SK-N-SH treated with all-trans-retinoic acid at 6 μM for 48 hours (cell line): Measurements from ENCODE around the gene SLC66A1.

Experiments used
- ATAC-seq: fragments of 200-7000 bp; cut with Tn5 transposase; 3 replicates; pipeline ENCODE4 v1.9.1; 2020; ENCODE audit warnings: mild to moderate bottlenecking, moderate library complexity
- ARNTL ChIP-seq: fragments of 450-650 bp; formaldehyde crosslinking; IDR thresholded peaks from 2 replicates; pipeline ENCODE4 v1.5.0; 2020; ENCODE audit warnings: low read depth, mild to moderate bottlenecking, moderate library complexity, borderline replicate concordance
- BACH2 ChIP-seq: fragments of 250-450 bp; sonication (Bioruptor Pico); IDR thresholded peaks from 2 replicates; pipeline ENCODE4 v1.9.0; 2021; ENCODE audit warnings: mild to moderate bottlenecking, borderline replicate concordance
- CREB5 ChIP-seq: fragments of 250-450 bp; sonication (Bioruptor Pico); IDR thresholded peaks from 2 replicates; pipeline ENCODE4 v1.5.1; 2020; ENCODE audit warnings: low read depth, mild to moderate bottlenecking, moderate library complexity
- CSDC2 ChIP-seq: fragments of 250-450 bp; sonication (Bioruptor Pico); IDR thresholded peaks from 2 replicates; pipeline ENCODE4 v1.5.0; 2020; ENCODE audit warnings: mild to moderate bottlenecking, moderate library complexity
- CSRNP3 ChIP-seq: fragments of 250-450 bp; sonication (Bioruptor Pico); IDR thresholded peaks from 2 replicates; pipeline ENCODE4 v1.5.1; 2021; ENCODE audit warnings: mild to moderate bottlenecking, moderate library complexity
- ESRRG ChIP-seq: fragments of 250-450 bp; sonication (Bioruptor Pico); IDR thresholded peaks from 2 replicates; pipeline ENCODE4 v1.6.1; 2021; ENCODE audit warnings: mild to moderate bottlenecking
- GLIS3 ChIP-seq: fragments of 250-450 bp; sonication (Bioruptor Pico); IDR thresholded peaks from 2 replicates; pipeline ENCODE4 v1.5.0; 2020; ENCODE audit warnings: mild to moderate bottlenecking, moderate library complexity
- OSR1 ChIP-seq: fragments of 250-450 bp; sonication (Bioruptor Pico); IDR thresholded peaks from 2 replicates; pipeline ENCODE4 v1.8.0; 2022; ENCODE audit warnings: moderate library complexity, mild to moderate bottlenecking, inconsistent platforms
- PATZ1 ChIP-seq: fragments of 250-450 bp; sonication (Bioruptor Pico); IDR thresholded peaks from 2 replicates; pipeline ENCODE4 v1.8.0; 2020; ENCODE audit warnings: mild to moderate bottlenecking, moderate library complexity, borderline replicate concordance
- POU6F1 ChIP-seq: fragments of 250-450 bp; sonication (Bioruptor Pico); IDR thresholded peaks from 2 replicates; pipeline ENCODE4 v1.8.0; 2021; ENCODE audit warnings: low read depth, mild to moderate bottlenecking, moderate library complexity, borderline replicate concordance
- PPARA ChIP-seq: fragments of 250-450 bp; sonication (Bioruptor Pico); IDR thresholded peaks from 2 replicates; pipeline ENCODE4 v1.5.0; 2020; ENCODE audit warnings: mild to moderate bottlenecking, borderline replicate concordance
- RARB ChIP-seq: fragments of 250-450 bp; sonication (Bioruptor Pico); IDR thresholded peaks from 2 replicates; pipeline ENCODE4 v1.8.0; 2021; ENCODE audit warnings: mild to moderate bottlenecking, moderate library complexity
- SNAI2 ChIP-seq: fragments of 250-450 bp; sonication (Bioruptor Pico); IDR thresholded peaks from 2 replicates; pipeline ENCODE4 v1.5.0; 2020; ENCODE audit warnings: mild to moderate bottlenecking, moderate library complexity
- TCF4 ChIP-seq: fragments of 250-450 bp; sonication (Bioruptor Pico); IDR thresholded peaks from 2 replicates; pipeline ENCODE4 v1.8.0; 2021; ENCODE audit warnings: mild to moderate bottlenecking, moderate library complexity, borderline replicate concordance
- TOX ChIP-seq: fragments of 250-450 bp; sonication (Bioruptor Pico); IDR thresholded peaks from 2 replicates; pipeline ENCODE4 v1.8.0; 2021; ENCODE audit warnings: mild to moderate bottlenecking, moderate library complexity, borderline replicate concordance
- TSHZ2 ChIP-seq: fragments of 250-450 bp; sonication (Bioruptor Pico); IDR thresholded peaks from 2 replicates; pipeline ENCODE4 v1.5.0; 2020; ENCODE audit warnings: mild to moderate bottlenecking, moderate library complexity
- ZC3H10 ChIP-seq: fragments of 250-450 bp; sonication (Bioruptor Pico); IDR thresholded peaks from 2 replicates; pipeline ENCODE4 v1.5.1; 2021; ENCODE audit warnings: mild to moderate bottlenecking, moderate library complexity
- ZFP30 ChIP-seq: fragments of 450-650 bp; formaldehyde crosslinking; IDR thresholded peaks from 2 replicates; pipeline ENCODE4 v1.5.0; 2022; ENCODE audit warnings: mild to moderate bottlenecking, moderate library complexity
- ZNF565 ChIP-seq: fragments of 450-650 bp; formaldehyde crosslinking; conservative IDR thresholded peaks from 2 replicates; pipeline ENCODE4 v1.5.0; 2020; ENCODE audit warnings: low read depth, mild to moderate bottlenecking, moderate library complexity
- ZNF70 ChIP-seq: fragments of 450-650 bp; formaldehyde crosslinking; IDR thresholded peaks from 2 replicates; pipeline ENCODE4 v1.5.0; 2020; ENCODE audit warnings: mild to moderate bottlenecking, moderate library complexity
- ZNF8 ChIP-seq: fragments of 450-650 bp; formaldehyde crosslinking; IDR thresholded peaks from 2 replicates; pipeline ENCODE4 v1.5.0; 2020; ENCODE audit warnings: mild to moderate bottlenecking, moderate library complexity

The SLC66A1 gene

GRCh38 chr1:19360016-19360415 lies 47.9 kb downstream of the SLC66A1 start:
- TF ChIP-seq TOX (CRISPR knock-in tag) (no peak), ZNF565 (CRISPR knock-in tag) (no peak), TSHZ2 (CRISPR knock-in tag) (no peak), ESRRG (CRISPR knock-in tag) (no peak), POU6F1 (no peak), ZNF70 (CRISPR knock-in tag) (no peak), SNAI2 (no peak), PPARA (CRISPR knock-in tag) (no peak)
- no peak for ATAC-seq

GRCh38 chr1:19360432-19360831 lies 48.3 kb downstream of the SLC66A1 start:
- no peak for TF ChIP-seq ZC3H10
- TF ChIP-seq CSRNP3 (CRISPR knock-in tag): no peak
- ATAC-seq: no peak

GRCh38 chr1:19360843-19361610 lies 48.9 kb downstream of the SLC66A1 start:
- no peak for ATAC-seq
- no peak for TF ChIP-seq OSR1
- no peak for TF ChIP-seq GLIS3 (CRISPR knock-in tag)
- no peak for TF ChIP-seq ARNTL (CRISPR knock-in tag)
- TF ChIP-seq ZNF565 (CRISPR knock-in tag): no peak
- TF ChIP-seq CSDC2 (CRISPR knock-in tag): no peak

GRCh38 chr1:19361611-19362147 lies 49.6 kb downstream of the SLC66A1 start:
- no peak for ATAC-seq
- TF ChIP-seq ZNF70 (CRISPR knock-in tag): no peak
- TF ChIP-seq SNAI2: no peak
- no peak for TF ChIP-seq POU6F1
- no peak for TF ChIP-seq BACH2
- TF ChIP-seq ARNTL (CRISPR knock-in tag): no peak
- no peak for TF ChIP-seq TSHZ2 (CRISPR knock-in tag)
- no peak for TF ChIP-seq ZFP30 (CRISPR knock-in tag)
- no peak for TF ChIP-seq CREB5 (CRISPR knock-in tag)
- no peak for TF ChIP-seq RARB (CRISPR knock-in tag)
- no peak for TF ChIP-seq GLIS3 (CRISPR knock-in tag)
- no peak for TF ChIP-seq PPARA (CRISPR knock-in tag)
- no peak for TF ChIP-seq ZNF565 (CRISPR knock-in tag)
- no peak for TF ChIP-seq ZNF8
- TF ChIP-seq OSR1: no peak
- no peak for TF ChIP-seq TCF4 (CRISPR knock-in tag)
- TF ChIP-seq PATZ1 (CRISPR knock-in tag): no peak
- no peak for TF ChIP-seq TOX (CRISPR knock-in tag)
